HEK293 (cell line): ENCODE results near the gene PKD2.

Experiments
- EGR2 ChIP-seq: fragments of 450-650 bp; formaldehyde crosslinking; IDR thresholded peaks from 2 replicates; pipeline ENCODE4 v1.5.1; 2016; ENCODE audit warnings: low read depth, missing biosample characterization, missing genetic modification characterization
- GLI2 ChIP-seq: fragments of 450-650 bp; formaldehyde crosslinking; IDR thresholded peaks from 2 replicates; pipeline ENCODE4; 2017; ENCODE audit warnings: missing biosample characterization, missing genetic modification characterization, low read depth, borderline replicate concordance
- SP7 ChIP-seq: fragments of 450-650 bp; formaldehyde crosslinking; IDR thresholded peaks from 2 replicates; pipeline ENCODE4 v1.5.1; 2016; ENCODE audit warnings: missing biosample characterization, missing genetic modification characterization
- TRIM28 ChIP-seq: IDR thresholded peaks from 2 replicates; pipeline ENCODE4 v1.6.1; 2011; ENCODE audit warnings: low read length, control low read depth, borderline replicate concordance
- WT1 ChIP-seq: fragments of 450-650 bp; formaldehyde crosslinking; IDR thresholded peaks from 2 replicates; pipeline ENCODE4 v1.5.1; 2016; ENCODE audit warnings: missing biosample characterization, missing genetic modification characterization
- ZBTB11 ChIP-seq: fragments of 450-650 bp; formaldehyde crosslinking; conservative IDR thresholded peaks from 2 replicates; pipeline ENCODE4 v1.5.1; 2016; ENCODE audit warnings: low read depth, missing biosample characterization, missing genetic modification characterization
- ZBTB21 ChIP-seq: fragments of 450-650 bp; formaldehyde crosslinking; IDR thresholded peaks from 2 replicates; pipeline ENCODE4 v1.5.1; 2017; ENCODE audit warnings: missing biosample characterization, missing genetic modification characterization
- ZFHX2 ChIP-seq: fragments of 450-650 bp; formaldehyde crosslinking; conservative IDR thresholded peaks from 2 replicates; pipeline ENCODE4 v1.5.1; 2016; ENCODE audit warnings: missing biosample characterization, missing genetic modification characterization
- ZFP37 ChIP-seq: fragments of 450-650 bp; formaldehyde crosslinking; IDR thresholded peaks from 2 replicates; pipeline ENCODE4 v1.5.1; 2016; ENCODE audit warnings: missing biosample characterization, missing genetic modification characterization
- ZNF140 ChIP-seq: fragments of 450-650 bp; formaldehyde crosslinking; IDR thresholded peaks from 2 replicates; pipeline ENCODE4 v1.5.1; 2016; ENCODE audit warnings: missing biosample characterization, missing genetic modification characterization
- ZNF202 ChIP-seq: fragments of 450-650 bp; formaldehyde crosslinking; IDR thresholded peaks from 2 replicates; pipeline ENCODE4 v1.5.1; 2016; ENCODE audit warnings: missing biosample characterization, missing genetic modification characterization, borderline replicate concordance
- ZNF214 ChIP-seq: fragments of 450-650 bp; formaldehyde crosslinking; IDR thresholded peaks from 2 replicates; pipeline ENCODE4 v1.5.1; 2017; ENCODE audit warnings: missing biosample characterization, mild to moderate bottlenecking, missing genetic modification characterization, borderline replicate concordance
- ZNF26 ChIP-seq: fragments of 450-650 bp; formaldehyde crosslinking; IDR thresholded peaks from 2 replicates; pipeline ENCODE4 v1.5.1; 2016; ENCODE audit warnings: missing biosample characterization, missing genetic modification characterization
- ZNF341 ChIP-seq: fragments of 450-650 bp; formaldehyde crosslinking; IDR thresholded peaks from 2 replicates; pipeline ENCODE4; 2016; ENCODE audit warnings: low read depth, missing biosample characterization, missing genetic modification characterization
- ZNF350 ChIP-seq: fragments of 450-650 bp; formaldehyde crosslinking; IDR thresholded peaks from 2 replicates; pipeline ENCODE4 v1.5.0; 2017; ENCODE audit warnings: missing biosample characterization, mild to moderate bottlenecking, missing genetic modification characterization
- ZNF354C ChIP-seq: fragments of 450-650 bp; formaldehyde crosslinking; IDR thresholded peaks from 2 replicates; pipeline ENCODE4 v1.5.1; 2016; ENCODE audit warnings: missing biosample characterization, missing genetic modification characterization, low read depth, borderline replicate concordance
- ZNF394 ChIP-seq: fragments of 450-650 bp; formaldehyde crosslinking; IDR thresholded peaks from 2 replicates; pipeline ENCODE4 v1.5.1; 2016; ENCODE audit warnings: missing biosample characterization, missing genetic modification characterization, mild to moderate bottlenecking, moderate library complexity, borderline replicate concordance
- ZNF433 ChIP-seq: fragments of 450-650 bp; formaldehyde crosslinking; IDR thresholded peaks from 2 replicates; pipeline ENCODE4 v1.5.1; 2016; ENCODE audit warnings: missing biosample characterization, missing genetic modification characterization, low read depth
- ZNF449 ChIP-seq: fragments of 450-650 bp; formaldehyde crosslinking; IDR thresholded peaks from 2 replicates; pipeline ENCODE4 v1.5.1; 2017; ENCODE audit warnings: missing biosample characterization, mild to moderate bottlenecking, missing genetic modification characterization, moderate library complexity
- ZNF48 ChIP-seq: fragments of 450-650 bp; formaldehyde crosslinking; IDR thresholded peaks from 2 replicates; pipeline ENCODE4 v1.5.1; 2016; ENCODE audit warnings: missing biosample characterization, missing genetic modification characterization
- ZNF544 ChIP-seq: fragments of 450-650 bp; formaldehyde crosslinking; IDR thresholded peaks from 2 replicates; pipeline ENCODE4 v1.5.0; 2017; ENCODE audit warnings: missing biosample characterization, missing genetic modification characterization
- ZNF549 ChIP-seq: fragments of 450-650 bp; IDR thresholded peaks from 2 replicates; pipeline ENCODE4 v1.5.1; 2018; ENCODE audit warnings: missing biosample characterization, missing genetic modification characterization, mild to moderate bottlenecking, inconsistent platforms, moderate library complexity
- ZNF558 ChIP-seq: fragments of 450-650 bp; formaldehyde crosslinking; IDR thresholded peaks from 2 replicates; pipeline ENCODE4 v1.5.1; 2016; ENCODE audit warnings: missing biosample characterization, missing genetic modification characterization
- ZNF561 ChIP-seq: fragments of 450-650 bp; IDR thresholded peaks from 2 replicates; pipeline ENCODE4 v1.5.1; 2018; ENCODE audit warnings: missing biosample characterization, missing genetic modification characterization, borderline replicate concordance
- ZNF585B ChIP-seq: fragments of 450-650 bp; formaldehyde crosslinking; IDR thresholded peaks from 2 replicates; pipeline ENCODE4 v1.5.1; 2016; ENCODE audit warnings: missing biosample characterization, missing genetic modification characterization
- ZNF600 ChIP-seq: fragments of 450-650 bp; formaldehyde crosslinking; IDR thresholded peaks from 2 replicates; pipeline ENCODE4 v1.5.1; 2016; ENCODE audit warnings: missing biosample characterization, missing genetic modification characterization
- ZNF626 ChIP-seq: fragments of 450-650 bp; sonication (Bioruptor Pico); formaldehyde crosslinking; IDR thresholded peaks from 2 replicates; pipeline ENCODE4 v1.5.1; 2018; ENCODE audit warnings: missing biosample characterization, missing genetic modification characterization, inconsistent platforms
- ZNF791 ChIP-seq: fragments of 450-650 bp; formaldehyde crosslinking; IDR thresholded peaks from 2 replicates; pipeline ENCODE4 v1.5.1; 2016; ENCODE audit warnings: missing biosample characterization, missing genetic modification characterization
- TF ChIP-seq, protein P1 (sequence below): fragments of 450-650 bp; formaldehyde crosslinking; IDR thresholded peaks from 2 replicates; pipeline ENCODE4 v1.5.1; 2017; ENCODE audit warnings: missing biosample characterization, missing genetic modification characterization
- TF ChIP-seq, protein P2 (sequence below): fragments of 450-650 bp; formaldehyde crosslinking; IDR thresholded peaks from 2 replicates; pipeline ENCODE4 v1.5.1; 2016; ENCODE audit warnings: missing biosample characterization, missing genetic modification characterization, low read depth

Gene PKD2

DNA sequence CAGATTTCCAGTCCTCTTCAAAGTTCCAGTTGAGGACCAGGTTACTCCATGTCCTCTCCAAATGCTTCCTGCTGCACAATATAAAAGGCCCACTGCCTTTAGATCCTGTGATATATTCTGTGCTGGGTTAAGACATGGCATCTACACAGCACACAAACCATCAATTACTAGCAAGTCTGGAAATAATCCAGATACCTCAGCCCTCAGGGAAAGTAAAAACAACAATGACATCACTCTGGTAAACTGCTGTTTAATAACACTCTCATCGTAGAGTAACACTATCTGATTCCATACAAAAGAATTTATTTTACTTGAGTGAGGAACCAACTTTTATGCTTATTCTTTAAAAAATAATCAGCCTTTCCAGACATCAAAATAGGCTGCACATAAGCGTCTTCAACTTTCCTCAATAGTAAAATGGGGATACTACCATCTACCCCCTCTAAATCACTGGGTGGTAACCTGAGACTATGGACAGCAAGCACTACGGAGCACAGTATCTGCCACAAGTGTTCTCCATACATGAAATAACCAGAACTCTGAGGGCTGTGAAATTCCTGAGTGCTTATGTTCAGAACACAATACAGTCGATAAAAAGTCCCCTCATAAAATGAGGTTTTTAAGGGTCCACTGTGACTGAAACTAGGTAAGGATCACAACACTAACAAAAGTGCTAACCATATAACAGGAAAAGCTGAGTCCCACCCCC, 97.6 kb downstream of the PKD2 start (continued):
- TF ChIP-seq ZBTB11 (no peak), ZNF350 (tag by site-specific recombination) (no peak), TRIM28 (no peak), ZNF341 (tag by site-specific recombination) (no peak), ZFHX2 (tag by site-specific recombination) (no peak), ZNF558 (tag by site-specific recombination) (peak; percentile 48; the same call in 1 of the 2 replicates), ZNF544 (tag by site-specific recombination) (no peak), ZNF549 (tag by site-specific recombination) (no peak), ZNF354C (tag by site-specific recombination) (no peak), WT1 (tag by site-specific recombination) (no peak), ZNF394 (tag by site-specific recombination) (peak; percentile 48; the same call in 1 of the 2 replicates), ZNF561 (tag by site-specific recombination) (no peak), ZNF202 (tag by site-specific recombination) (no peak), EGR2 (no peak), ZNF26 (tag by site-specific recombination) (no peak), ZNF791 (tag by site-specific recombination) (no peak), ZFP37 (tag by site-specific recombination) (no peak), ZBTB21 (peak; percentile 72), GLI2 (no peak), ZNF600 (tag by site-specific recombination) (peak; percentile 77), ZNF626 (no peak), ZNF214 (no peak), ZNF140 (tag by site-specific recombination) (no peak), ZNF433 (no peak), ZNF585B (tag by site-specific recombination) (no peak), ZNF48 (no peak), ZNF449 (tag by site-specific recombination) (no peak), SP7 (peak; percentile 94)
- TF ChIP-seq, protein P1, sequence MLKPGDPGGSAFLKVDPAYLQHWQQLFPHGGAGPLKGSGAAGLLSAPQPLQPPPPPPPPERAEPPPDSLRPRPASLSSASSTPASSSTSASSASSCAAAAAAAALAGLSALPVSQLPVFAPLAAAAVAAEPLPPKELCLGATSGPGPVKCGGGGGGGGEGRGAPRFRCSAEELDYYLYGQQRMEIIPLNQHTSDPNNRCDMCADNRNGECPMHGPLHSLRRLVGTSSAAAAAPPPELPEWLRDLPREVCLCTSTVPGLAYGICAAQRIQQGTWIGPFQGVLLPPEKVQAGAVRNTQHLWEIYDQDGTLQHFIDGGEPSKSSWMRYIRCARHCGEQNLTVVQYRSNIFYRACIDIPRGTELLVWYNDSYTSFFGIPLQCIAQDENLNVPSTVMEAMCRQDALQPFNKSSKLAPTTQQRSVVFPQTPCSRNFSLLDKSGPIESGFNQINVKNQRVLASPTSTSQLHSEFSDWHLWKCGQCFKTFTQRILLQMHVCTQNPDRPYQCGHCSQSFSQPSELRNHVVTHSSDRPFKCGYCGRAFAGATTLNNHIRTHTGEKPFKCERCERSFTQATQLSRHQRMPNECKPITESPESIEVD (tag by site-specific recombination), result peak; percentile 83
- TF ChIP-seq, protein P2, sequence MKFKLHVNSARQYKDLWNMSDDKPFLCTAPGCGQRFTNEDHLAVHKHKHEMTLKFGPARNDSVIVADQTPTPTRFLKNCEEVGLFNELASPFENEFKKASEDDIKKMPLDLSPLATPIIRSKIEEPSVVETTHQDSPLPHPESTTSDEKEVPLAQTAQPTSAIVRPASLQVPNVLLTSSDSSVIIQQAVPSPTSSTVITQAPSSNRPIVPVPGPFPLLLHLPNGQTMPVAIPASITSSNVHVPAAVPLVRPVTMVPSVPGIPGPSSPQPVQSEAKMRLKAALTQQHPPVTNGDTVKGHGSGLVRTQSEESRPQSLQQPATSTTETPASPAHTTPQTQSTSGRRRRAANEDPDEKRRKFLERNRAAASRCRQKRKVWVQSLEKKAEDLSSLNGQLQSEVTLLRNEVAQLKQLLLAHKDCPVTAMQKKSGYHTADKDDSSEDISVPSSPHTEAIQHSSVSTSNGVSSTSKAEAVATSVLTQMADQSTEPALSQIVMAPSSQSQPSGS (tag by site-specific recombination), result peak; percentile 94
